G401.6 (cell line): ENCODE measurements around the gene MUC5B.
"Not testable (repeated sequence)": the region's sequence is repeated elsewhere in the genome, so short reads cannot be mapped to it uniquely, and the experiment has no call there.

Source experiments
- FAIRE-seq: peaks from 2 replicates; lab custom pipeline; 2012; peaks lifted over from hg19 to GRCh38; lab: Jason Lieb, UNC

MUC5B gene

DNA sequence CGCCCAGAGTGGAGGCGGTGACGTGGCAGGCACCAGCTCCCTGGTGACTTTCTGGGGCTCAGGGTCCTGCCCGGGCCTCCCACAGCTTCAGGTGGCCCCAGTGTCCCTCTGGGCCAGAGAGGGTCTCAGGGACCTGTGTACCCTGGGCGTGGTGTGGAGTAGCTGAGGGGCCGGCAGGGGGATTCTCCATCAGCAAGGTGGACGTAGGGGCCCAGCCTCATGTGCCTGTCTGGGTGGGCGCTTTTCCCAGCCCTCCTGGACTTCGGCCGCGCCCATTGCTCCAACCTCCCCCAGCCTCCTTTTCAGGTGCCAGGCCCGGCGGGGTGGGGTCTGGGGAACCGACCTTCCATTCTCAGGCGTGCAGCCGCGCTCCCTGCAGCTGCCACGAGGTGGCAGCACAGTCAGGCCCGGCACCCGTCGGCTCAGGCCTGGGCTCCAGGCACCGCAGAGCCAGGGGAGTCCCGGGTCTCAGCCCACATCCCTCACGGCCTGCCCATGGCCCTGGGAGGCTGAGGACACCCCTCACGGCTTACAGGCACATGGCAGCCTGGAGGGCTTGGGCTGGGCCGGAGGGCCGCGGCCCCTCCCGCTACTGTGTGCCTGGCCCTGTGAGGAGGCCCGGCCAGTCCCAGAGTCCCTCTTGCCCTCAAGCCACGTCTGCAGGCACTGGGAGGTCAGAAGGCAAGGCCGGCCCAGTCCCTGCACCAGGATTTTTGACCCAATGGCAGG lies 19.9 kb upstream of the MUC5B start:
- FAIRE-seq, result no peak

DNA sequence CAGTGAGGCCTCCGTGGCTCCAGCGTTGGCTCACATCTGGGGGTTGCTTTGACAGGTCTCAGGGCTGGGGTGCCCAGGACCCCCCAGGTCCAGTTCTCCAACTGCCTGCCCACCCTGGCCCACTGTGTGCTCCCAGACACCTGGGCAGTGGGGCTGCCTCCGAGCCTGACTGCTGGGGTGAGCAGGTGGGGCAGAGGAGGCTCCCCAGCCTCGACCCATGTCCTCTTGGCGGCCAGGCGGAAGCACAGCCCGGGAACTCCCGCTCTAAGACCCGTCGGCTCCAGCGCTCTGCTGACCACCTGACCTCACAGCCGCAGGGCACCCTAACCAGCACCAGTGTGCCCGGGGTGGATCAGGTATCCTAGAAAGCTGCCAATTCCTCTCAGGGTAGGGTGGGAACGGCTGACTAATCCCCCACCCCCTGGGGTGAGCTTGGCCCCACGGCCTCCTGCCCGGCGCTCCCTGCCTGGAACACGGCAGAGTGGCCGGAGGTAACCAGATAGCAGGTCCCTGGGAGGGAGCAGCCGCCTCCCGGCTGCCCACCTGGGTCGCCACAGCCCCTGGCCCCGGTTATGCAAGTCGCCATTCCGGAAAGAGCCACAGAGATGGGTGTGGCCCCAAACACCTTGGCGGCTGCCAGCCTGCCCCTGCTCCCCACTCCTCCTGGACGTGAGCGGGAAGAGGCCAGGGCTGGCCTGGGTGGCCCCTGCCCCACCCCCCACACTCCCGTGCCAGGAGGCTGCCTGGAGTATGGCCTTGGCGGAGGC lies 19.2 kb upstream of the MUC5B start:
- FAIRE-seq, result no peak

DNA sequence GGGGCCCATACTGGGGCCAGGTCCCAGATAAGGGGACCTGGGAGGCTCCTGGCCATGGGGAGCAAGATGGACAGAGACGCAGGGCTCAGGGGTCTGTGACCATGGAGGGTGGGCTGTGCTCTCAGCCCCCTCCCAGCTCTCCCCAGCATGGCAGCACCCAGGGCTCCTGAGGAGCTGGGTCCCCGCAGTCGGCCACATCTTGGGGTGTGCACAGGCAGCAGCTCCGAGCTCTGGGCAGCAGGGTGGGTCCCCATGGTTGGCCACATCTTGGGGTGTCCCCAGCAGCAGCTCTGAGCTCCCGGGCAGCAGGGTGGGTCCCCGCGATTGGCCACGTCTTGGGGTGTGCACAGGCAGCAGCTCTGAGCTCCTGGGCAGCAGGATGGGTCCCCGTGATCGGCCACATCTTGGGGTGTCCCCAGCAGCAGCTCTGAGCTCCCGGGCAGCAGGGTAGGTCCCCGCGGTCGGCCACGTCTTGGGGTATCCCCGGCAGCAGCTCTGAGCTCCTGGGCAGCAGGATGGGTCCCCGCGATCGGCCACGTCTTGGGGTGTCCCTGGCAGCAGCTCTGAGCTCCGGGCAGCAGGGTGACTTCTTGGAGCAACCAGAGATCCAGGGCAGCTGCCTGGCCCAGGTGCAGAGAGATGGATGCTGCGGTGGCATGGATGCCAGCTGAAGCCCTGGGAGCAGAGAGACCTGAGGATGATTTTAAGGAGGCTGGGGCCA lies 18.3 kb upstream of the MUC5B start:
- no peak for FAIRE-seq

- no peak for FAIRE-seq
These were observed 17.5 kb upstream of the MUC5B start for GRCh38 chr11:1205121-1205986.

DNA sequence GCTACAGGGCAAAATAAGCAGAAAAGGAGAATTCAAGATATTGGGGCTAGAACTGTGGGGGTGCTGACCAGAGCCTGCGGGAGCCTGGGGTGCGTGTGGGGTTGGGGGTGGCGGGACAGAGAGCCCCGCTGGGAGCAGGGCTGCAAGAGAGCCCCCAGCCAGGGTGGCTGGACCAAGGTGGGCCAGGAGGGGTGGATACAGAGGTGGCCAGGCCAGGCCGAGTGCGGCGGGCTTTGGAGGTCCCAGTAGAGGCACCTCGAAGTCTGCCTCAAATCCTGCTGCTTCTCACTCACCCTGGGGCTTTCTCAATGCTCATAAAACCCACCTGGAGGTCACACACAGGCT lies 16.9 kb upstream of the MUC5B start:
- no peak for FAIRE-seq

GRCh38 chr11:1206391-1207271 lies 16.2 kb upstream of the MUC5B start:
- no peak for FAIRE-seq

DNA sequence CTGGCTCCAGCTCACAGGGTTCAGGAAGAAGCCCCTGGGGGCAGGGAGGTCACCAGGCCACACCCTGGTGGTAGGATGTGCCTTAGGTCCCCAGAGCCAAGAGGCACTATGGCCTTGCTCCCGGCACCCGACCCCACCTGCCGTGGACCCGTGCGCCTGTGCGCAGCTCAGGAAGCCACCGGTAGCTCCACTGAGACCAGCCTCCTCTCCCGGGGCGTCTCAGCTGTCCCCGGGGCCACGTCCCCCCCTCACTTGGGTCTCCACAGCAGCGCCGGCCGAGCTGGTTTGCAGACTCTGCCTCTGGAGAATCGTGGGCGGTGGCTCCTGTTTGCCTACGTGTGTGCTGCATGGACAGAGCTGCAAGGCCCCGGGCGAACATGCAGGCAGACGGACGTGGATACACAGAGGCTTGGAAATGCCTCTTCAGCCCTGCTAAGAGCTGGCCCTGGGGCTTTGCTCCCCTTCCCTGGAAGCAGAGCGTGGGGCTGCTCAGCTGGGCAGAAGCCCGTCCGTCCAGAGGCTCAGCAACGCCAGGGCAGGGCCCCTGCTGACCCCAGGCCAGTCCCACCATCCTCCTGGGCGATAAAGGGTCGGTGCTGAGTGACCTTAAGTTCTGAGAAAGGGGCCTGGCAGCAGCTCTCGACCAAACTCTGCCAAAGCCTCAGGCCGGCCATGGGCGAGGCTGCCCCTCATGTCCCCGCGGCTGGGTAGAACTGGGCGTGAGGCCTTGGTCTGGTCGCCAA lies 15.3 kb upstream of the MUC5B start:
- no peak for FAIRE-seq

DNA sequence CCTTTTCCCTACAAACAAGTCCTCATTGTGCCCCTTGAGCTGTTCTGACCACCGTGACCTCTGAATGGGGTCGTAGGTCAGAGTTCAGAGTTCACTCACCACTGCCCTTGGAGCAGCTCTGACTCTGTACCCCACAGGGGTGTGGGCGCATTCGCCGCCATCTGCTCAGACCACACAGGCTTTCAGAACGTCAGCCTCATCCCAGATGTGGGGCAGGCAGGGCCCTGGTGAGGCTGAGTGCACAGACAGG lies 14.8 kb upstream of the MUC5B start:
- FAIRE-seq, result no peak

DNA sequence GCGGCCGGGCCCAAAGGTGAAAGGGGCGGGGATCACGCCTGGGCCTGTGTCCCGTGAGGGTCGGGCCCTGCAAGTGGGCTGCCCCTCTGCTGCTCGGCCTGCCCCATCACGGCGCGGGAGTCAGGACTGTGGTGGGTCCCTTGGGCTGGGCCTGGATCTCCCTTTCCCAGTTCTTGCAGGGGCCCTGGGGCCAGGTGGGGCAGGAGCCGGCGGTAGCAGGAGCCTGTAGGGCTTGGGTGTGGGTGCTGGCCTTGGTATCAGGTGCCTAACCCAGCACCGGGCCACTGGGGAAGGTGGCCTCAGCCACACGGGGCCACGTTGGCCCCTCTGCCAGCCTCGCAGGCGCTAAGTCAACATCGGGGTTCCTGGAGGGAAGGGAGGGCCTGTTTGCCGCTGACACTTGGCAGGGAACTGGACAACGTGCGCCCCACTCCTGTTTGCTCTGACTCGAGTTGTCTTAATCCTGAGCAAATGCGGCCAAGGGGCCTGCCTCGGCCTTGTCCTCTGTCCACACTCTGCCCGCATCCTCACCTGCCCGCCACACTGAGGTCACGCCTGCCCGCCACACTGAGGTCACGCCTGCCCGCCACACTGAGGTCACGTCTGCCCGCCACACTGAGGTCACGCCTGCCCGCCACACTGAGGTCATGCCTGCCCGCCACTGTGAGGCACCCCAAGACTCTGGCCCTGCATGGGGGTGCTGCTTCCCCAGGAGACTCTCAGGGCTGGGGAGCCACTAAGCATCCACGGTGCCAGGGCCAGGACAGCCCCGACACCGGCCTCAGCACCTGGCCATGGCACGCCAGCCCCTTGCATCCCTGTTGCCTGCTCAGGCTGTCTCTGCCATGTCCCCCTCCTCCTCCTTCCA lies 14.2 kb upstream of the MUC5B start:
- FAIRE-seq, result no peak

- no peak for FAIRE-seq
These were observed 13.4 kb upstream of the MUC5B start for GRCh38 chr11:1209371-1210057.

GRCh38 chr11:1211838-1212237 lies 11.0 kb upstream of the MUC5B start:
- FAIRE-seq, result no peak

GRCh38 chr11:1215826-1216225 lies 7.0 kb upstream of the MUC5B start:
- not testable (repeated sequence) for FAIRE-seq

DNA sequence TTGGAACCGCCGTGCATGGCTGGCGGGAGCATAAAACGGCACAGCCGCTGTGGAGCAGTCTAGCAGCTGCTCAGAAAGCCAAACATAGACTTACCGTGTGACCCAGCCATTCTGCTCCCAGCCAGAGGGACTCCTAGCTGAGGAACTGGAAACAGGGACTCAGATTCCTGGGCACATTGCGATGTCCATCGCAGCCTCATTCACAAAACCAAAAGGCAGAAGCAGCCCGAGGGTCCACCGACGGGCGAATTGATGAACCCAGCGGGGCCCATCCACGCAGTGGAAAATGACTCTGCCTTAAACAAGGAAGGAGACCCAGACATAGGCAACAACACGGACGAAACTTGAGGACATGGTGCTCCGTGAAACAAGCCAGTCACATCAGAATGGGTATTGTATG lies 5.7 kb upstream of the MUC5B start:
- FAIRE-seq, result no peak

- FAIRE-seq, result no peak
These were observed 4.5 kb upstream of the MUC5B start for GRCh38 chr11:1218256-1218787.

- no peak for FAIRE-seq
These were observed 3.9 kb upstream of the MUC5B start for GRCh38 chr11:1218788-1219445.

DNA sequence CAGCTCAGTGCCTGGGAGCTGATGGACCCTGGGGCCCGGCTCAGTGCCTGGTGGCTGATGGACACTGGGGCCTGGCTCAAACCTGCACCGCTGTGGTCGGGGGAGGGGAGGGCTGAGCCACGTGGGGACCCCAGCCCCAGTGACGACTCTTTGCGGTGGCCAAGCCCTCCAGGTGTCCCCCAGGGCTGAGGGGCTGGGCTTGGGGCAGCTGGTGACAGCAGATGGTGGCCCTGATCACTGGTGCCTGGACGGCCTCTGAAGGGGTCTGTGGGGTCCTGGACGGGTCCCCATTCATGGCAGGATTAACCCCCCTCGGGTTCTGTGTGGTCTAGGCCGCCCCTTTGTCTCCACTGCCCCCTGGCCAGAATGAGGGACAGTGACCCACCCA lies 3.4 kb upstream of the MUC5B start:
- no peak for FAIRE-seq

GRCh38 chr11:1219834-1220815 lies 2.7 kb upstream of the MUC5B start:
- FAIRE-seq, result no peak
